ENCODE results near the gene PLEKHN1. TPM values are rescaled to one million over a fixed set of nuclear protein-coding genes. Genes with fewer than 3 reads are reported as not detected.

The PLEKHN1 gene
- 3.1 and 6.8 TPM in 2 replicates for total RNA-seq

GRCh38 chr1:966135-966703 lies at the start of gene PLEKHN1:
TSS of gene PLEKHN1 (plus strand) at chr1:966482. CDS start at chr1:966532, 50 bp downstream.
- H3K4me3 ChIP-seq (ENCODE audit: low read depth, low read length): peak within 1 kb of the TSS; percentile 58
- no peak for TF ChIP-seq CTCF (conservative IDR thresholded peaks at IDR 0.05; ENCODE audit: low read depth, low read length)
- no peak for DNase-seq (ENCODE audit: low read depth)

GRCh38 chr1:917076-917459 lies 49.2 kb upstream of the PLEKHN1 start:
- DNase-seq (ENCODE audit: low read depth): no peak
- no peak for TF ChIP-seq CTCF (conservative IDR thresholded peaks at IDR 0.05; ENCODE audit: low read depth, low read length)
- no peak overlapping the region for H3K4me3 ChIP-seq (ENCODE audit: low read depth, low read length)

GRCh38 chr1:917466-918091 lies 48.7 kb upstream of the PLEKHN1 start:
- no peak for DNase-seq (ENCODE audit: low read depth)
- no peak overlapping the region for H3K4me3 ChIP-seq (ENCODE audit: low read depth, low read length)
- TF ChIP-seq CTCF (conservative IDR thresholded peaks at IDR 0.05; ENCODE audit: low read depth, low read length): no peak

DNA sequence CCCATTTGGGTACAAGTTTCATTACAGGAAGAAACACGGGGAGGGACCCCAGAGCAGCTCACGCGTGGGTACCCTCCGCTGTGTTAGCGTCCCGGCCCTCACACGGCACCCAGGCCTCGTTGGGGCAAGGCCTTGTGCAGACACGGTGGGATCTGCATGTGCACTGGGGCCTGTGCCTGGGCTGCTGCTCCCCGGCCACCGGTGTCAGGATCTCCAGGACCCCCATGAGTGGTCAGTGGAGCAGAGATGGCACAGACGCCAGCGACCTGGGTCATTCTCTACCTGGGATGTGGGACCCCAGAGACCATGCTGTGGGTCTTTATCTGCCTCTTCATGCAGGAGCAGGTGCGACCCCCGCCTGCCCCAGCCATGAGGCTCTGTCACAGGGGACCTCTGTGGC lies 47.9 kb upstream of the PLEKHN1 start:
- no peak overlapping the region for H3K4me3 ChIP-seq (ENCODE audit: low read depth, low read length)
- DNase-seq (ENCODE audit: low read depth): no peak
- TF ChIP-seq CTCF (conservative IDR thresholded peaks at IDR 0.05; ENCODE audit: low read depth, low read length): no peak

DNA sequence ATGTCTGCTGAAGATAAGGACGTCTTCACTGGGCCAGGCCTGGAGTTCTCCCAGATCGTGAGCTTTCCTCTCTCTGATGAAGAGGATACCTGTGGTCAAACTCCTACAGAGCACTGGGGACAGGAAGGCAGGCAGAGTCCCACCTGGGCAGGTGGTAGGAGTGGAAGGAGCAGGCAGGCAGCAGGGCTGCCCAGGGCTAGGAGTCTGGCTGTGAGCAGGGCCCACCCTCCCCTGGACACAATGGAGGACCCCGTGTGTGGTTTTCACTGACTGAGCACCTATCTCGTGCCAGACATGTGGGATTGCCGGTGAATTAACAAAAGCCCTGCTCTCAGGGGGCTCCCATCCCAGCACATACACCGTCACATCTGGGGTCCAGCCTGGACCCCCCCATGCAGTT lies 47.4 kb upstream of the PLEKHN1 start:
- no peak overlapping the region for H3K4me3 ChIP-seq (ENCODE audit: low read depth, low read length)
- no peak for TF ChIP-seq CTCF (conservative IDR thresholded peaks at IDR 0.05; ENCODE audit: low read depth, low read length)
- DNase-seq (ENCODE audit: low read depth): no peak

GRCh38 chr1:919271-919872 lies 46.9 kb upstream of the PLEKHN1 start:
- no peak for TF ChIP-seq CTCF (conservative IDR thresholded peaks at IDR 0.05; ENCODE audit: low read depth, low read length)
- no peak for DNase-seq (ENCODE audit: low read depth)
- H3K4me3 ChIP-seq (ENCODE audit: low read depth, low read length): no peak overlapping the region

- TF ChIP-seq CTCF (conservative IDR thresholded peaks at IDR 0.05; ENCODE audit: low read depth, low read length): no peak
- no peak overlapping the region for H3K4me3 ChIP-seq (ENCODE audit: low read depth, low read length)
Measured at GRCh38 chr1:920010-920409, 46.3 kb upstream of the PLEKHN1 start.

More at GRCh38 chr1:920010-920409, 46.3 kb upstream of the PLEKHN1 start:
- DNase-seq (ENCODE audit: low read depth): no peak
